ENCODE results near the gene LTV1. TPM values are rescaled to one million over a fixed set of nuclear protein-coding genes. Genes with fewer than 3 reads are reported as not detected.
A peak's percentile ranks its signal among the peaks of the same experiment; 100 is the strongest.
"Not testable (repeated sequence)": the region's sequence is repeated elsewhere in the genome, so short reads cannot be mapped to it uniquely, and the experiment has no call there.

LTV1 gene
- total RNA-seq, 8 experiments from 2014 or later, result 14.1 to 47.5 (median 23.8) TPM

- 81 to 100% (median 92%) methylated on average over 1 to 6 of the region's 6 CpGs for WGBS, 10 experiments
- Histone ChIP-seq H3K4me1 (replicated peaks in 1 of 2) (no peaks in the 10 kb centered on the region), H3K27ac (no peak overlapping the region), H3K4me3 (no peak overlapping the region)
- ATAC-seq (replicated peaks in 6 of 8), result no peak
- in situ Hi-C loops (cut with MboI; ENCODE audit: low pct_unique_long_range_greater_than_20kb in 2 of 9, low sequenced_read_pairs in 9 of 9, unreplicated experiment in 9 of 9), result loop anchor here in 1 of 9 experiments (25.0 kb wide), 1 partner anchor 234 kb away; no protein-coding TSS in a partner anchor
Measured at GRCh38 chr6:143821359-143821758, 21.8 kb upstream of the LTV1 start.

- WGBS, 10 experiments, result 0 to 100% (median 75%) methylated on average over 1 to 3 of the region's 3 CpGs
- in situ Hi-C loops (cut with MboI; ENCODE audit: low pct_unique_long_range_greater_than_20kb in 2 of 9, low sequenced_read_pairs in 9 of 9, unreplicated experiment in 9 of 9), result loop anchor here in 1 of 9 experiments (25.0 kb wide), 1 partner anchor 235 kb away; no protein-coding TSS in a partner anchor
- no peak overlapping the region for H3K27ac ChIP-seq
Measured at GRCh38 chr6:143822584-143823024, 20.5 kb upstream of the LTV1 start.

GRCh38 chr6:143823548-143823947 lies 19.6 kb upstream of the LTV1 start:
- 14 to 100% (median 92%) methylated on average over 1 to 6 of the region's 6 CpGs for WGBS, 10 experiments
- in situ Hi-C loops (cut with MboI; ENCODE audit: low pct_unique_long_range_greater_than_20kb in 2 of 9, low sequenced_read_pairs in 9 of 9, unreplicated experiment in 9 of 9), result loop anchor here in 1 of 9 experiments (25.0 kb wide), 1 partner anchor 236 kb away; no protein-coding TSS in a partner anchor
- no peak overlapping the region for H3K27ac ChIP-seq
- no peaks in the 10 kb centered on the region for H3K4me1 ChIP-seq (replicated peaks in 1 of 2)
- ATAC-seq (replicated peaks in 6 of 8), result no peak
- no peak overlapping the region for H3K4me3 ChIP-seq

More at GRCh38 chr6:143822584-143823024, 20.5 kb upstream of the LTV1 start:
- H3K4me1 ChIP-seq (replicated peaks in 1 of 2), result no peaks in the 10 kb centered on the region
- H3K4me3 ChIP-seq, result no peak overlapping the region
- peak in 2 of 8 experiments; percentile 48 to 50 for ATAC-seq (replicated peaks in 6 of 8)

GRCh38 chr6:143828572-143828971 lies 14.6 kb upstream of the LTV1 start:
- Histone ChIP-seq H3K27ac (no peak overlapping the region), H3K4me1 (replicated peaks in 1 of 2) (no peaks in the 10 kb centered on the region), H3K4me3 (no peak overlapping the region)
- no peak for ATAC-seq (replicated peaks in 6 of 8)
- in situ Hi-C loops (cut with MboI; ENCODE audit: low pct_unique_long_range_greater_than_20kb in 2 of 9, low sequenced_read_pairs in 9 of 9, unreplicated experiment in 9 of 9), result no loop called here

- 13 to 100% (median 82%) methylated on average over 1 to 2 of the region's 2 CpGs for whole genome bisulfite sequencing, 10 experiments
- Histone ChIP-seq H3K4me3 (no peak overlapping the region), H3K27ac (no peak overlapping the region), H3K4me1 (replicated peaks in 1 of 2) (no peaks in the 10 kb centered on the region)
- in situ Hi-C loops (cut with MboI; ENCODE audit: low pct_unique_long_range_greater_than_20kb in 2 of 9, low sequenced_read_pairs in 9 of 9, unreplicated experiment in 9 of 9), result no loop called here
- ATAC-seq (replicated peaks in 6 of 8), result no peak
Measured at GRCh38 chr6:143836150-143836549, 7.0 kb upstream of the LTV1 start.

GRCh38 chr6:143838395-143838794 lies 4.7 kb upstream of the LTV1 start:
- in situ Hi-C loops (cut with MboI; ENCODE audit: low pct_unique_long_range_greater_than_20kb in 2 of 9, low sequenced_read_pairs in 9 of 9, unreplicated experiment in 9 of 9), result no loop called here
- Histone ChIP-seq H3K4me3 (no peak overlapping the region), H3K27ac (no peak overlapping the region), H3K4me1 (replicated peaks in 1 of 2) (peaks cover 6 to 8% of the 10 kb centered on the region in 2 donors)
- no peak for ATAC-seq (replicated peaks in 6 of 8)
- WGBS, 10 experiments, result 63 to 96% (median 85%) methylated on average over 2 to 5 of the region's 5 CpGs; no CpG with 5 or more reads in 1 of the 10 experiments

GRCh38 chr6:143839196-143839595 lies 3.9 kb upstream of the LTV1 start:
- in situ Hi-C loops (cut with MboI; ENCODE audit: low pct_unique_long_range_greater_than_20kb in 2 of 9, low sequenced_read_pairs in 9 of 9, unreplicated experiment in 9 of 9), result no loop called here
- no peak overlapping the region for H3K27ac ChIP-seq
- H3K4me1 ChIP-seq (replicated peaks in 1 of 2), result peaks cover 6 to 9% of the 10 kb centered on the region in 2 donors
- 37 to 100% (median 82%) methylated on average over 1 to 4 of the region's 4 CpGs; no CpG with 5 or more reads in 2 of the 10 experiments for WGBS, 10 experiments
- no peak for ATAC-seq (replicated peaks in 6 of 8)
- H3K4me3 ChIP-seq, result no peak overlapping the region

GRCh38 chr6:143840595-143841265 lies 2.4 kb upstream of the LTV1 start:
- WGBS, 10 experiments, result 80 to 100% (median 100%) methylated on average over 1 to 6 of the region's 6 CpGs
- H3K4me1 ChIP-seq (replicated peaks in 1 of 2), result peaks cover 10 to 14% of the 10 kb centered on the region in 2 donors
- no peak overlapping the region for H3K4me3 ChIP-seq
- in situ Hi-C loops (cut with MboI; ENCODE audit: low pct_unique_long_range_greater_than_20kb in 2 of 9, low sequenced_read_pairs in 9 of 9, unreplicated experiment in 9 of 9), result no loop called here
- H3K27ac ChIP-seq, result no peak overlapping the region
- no peak for ATAC-seq (replicated peaks in 6 of 8)

- peak in 2 of 8 experiments; percentile 47 to 55 for ATAC-seq (replicated peaks in 6 of 8)
- WGBS, 10 experiments, result 0 to 80% (median 32%) methylated on average over 1 to 7 of the region's 7 CpGs; no CpG with 5 or more reads in 1 of the 10 experiments
- Histone ChIP-seq H3K4me3 (peak overlapping the region; percentile 52 to 86 (median 64)), H3K27ac (peak overlapping the region; percentile 88 to 92), H3K4me1 (replicated peaks in 1 of 2) (peaks cover 10 to 14% of the 10 kb centered on the region in 2 donors)
- in situ Hi-C loops (cut with MboI; ENCODE audit: low pct_unique_long_range_greater_than_20kb in 2 of 9, low sequenced_read_pairs in 9 of 9, unreplicated experiment in 9 of 9), result no loop called here
Measured at GRCh38 chr6:143842461-143842901, 657 bp upstream of the LTV1 start.

- Histone ChIP-seq H3K4me3 (peak overlapping the region; percentile 52 to 86 (median 64)), H3K27ac (peak overlapping the region; percentile 88 to 92), H3K4me1 (replicated peaks in 1 of 2) (peaks cover 10 to 14% of the 10 kb centered on the region in 2 donors)
- in situ Hi-C loops (cut with MboI; ENCODE audit: low pct_unique_long_range_greater_than_20kb in 2 of 9, low sequenced_read_pairs in 9 of 9, unreplicated experiment in 9 of 9), result no loop called here
- WGBS, 10 experiments, result 0 to 7% (median 0%) methylated on average over 1 to 8 of the region's 9 CpGs; no CpG with 5 or more reads in 2 of the 10 experiments
- ATAC-seq (replicated peaks in 6 of 8), result peak in 1 of 8 experiments; percentile 10
Measured at GRCh38 chr6:143843677-143843999, 500 bp downstream of the LTV1 start.

- H3K4me3 ChIP-seq, result peak overlapping the region; percentile 52 to 86 (median 64)
- ATAC-seq (replicated peaks in 6 of 8), result no peak
- in situ Hi-C loops (cut with MboI; ENCODE audit: low pct_unique_long_range_greater_than_20kb in 2 of 9, low sequenced_read_pairs in 9 of 9, unreplicated experiment in 9 of 9), result no loop called here
Measured at GRCh38 chr6:143844006-143844405, 868 bp downstream of the LTV1 start.

GRCh38 chr6:143845033-143845432 lies 1.9 kb downstream of the LTV1 start:
- 61 to 100% (median 84%) methylated on average over 3 to 5 of the region's 5 CpGs; no CpG with 5 or more reads in 2 of the 10 experiments for WGBS, 10 experiments
- ATAC-seq (replicated peaks in 6 of 8), result no peak
- Histone ChIP-seq H3K27ac (no peak overlapping the region), H3K4me1 (replicated peaks in 1 of 2) (peaks cover 10 to 14% of the 10 kb centered on the region in 2 donors), H3K4me3 (no peak overlapping the region)
- in situ Hi-C loops (cut with MboI; ENCODE audit: low pct_unique_long_range_greater_than_20kb in 2 of 9, low sequenced_read_pairs in 9 of 9, unreplicated experiment in 9 of 9), result no loop called here

More at GRCh38 chr6:143844006-143844405, 868 bp downstream of the LTV1 start:
- 0 to 35% (median 13%) methylated on average over 1 to 4 of the region's 4 CpGs; no CpG with 5 or more reads in 2 of the 10 experiments for WGBS, 10 experiments
- peak overlapping the region; percentile 88 to 92 for H3K27ac ChIP-seq
- peaks cover 10 to 14% of the 10 kb centered on the region in 2 donors for H3K4me1 ChIP-seq (replicated peaks in 1 of 2)

- ATAC-seq (replicated peaks in 6 of 8); H3K4me3 ChIP-seq; H3K4me1 ChIP-seq (replicated peaks in 1 of 2); in situ Hi-C loops (cut with MboI; ENCODE audit: low pct_unique_long_range_greater_than_20kb in 2 of 9, low sequenced_read_pairs in 9 of 9, unreplicated experiment in 9 of 9); H3K27ac ChIP-seq: not testable (repeated sequence)
- 80 to 100% (median 100%) methylated on average over 1 of the region's 3 CpGs; no CpG with 5 or more reads in 5 of the 10 experiments for WGBS, 10 experiments
Measured at GRCh38 chr6:143851706-143852105, 8.6 kb downstream of the LTV1 start.
